COLO668 (cell line): Measurements from ENCODE around the gene ZNF318.

Experiments
- DNase-seq: peaks from one replicate; lab custom pipeline; 2025; ENCODE audit not compliant: unreplicated experiment; lab: John Stamatoyannopoulos, UW

The ZNF318 gene

DNA sequence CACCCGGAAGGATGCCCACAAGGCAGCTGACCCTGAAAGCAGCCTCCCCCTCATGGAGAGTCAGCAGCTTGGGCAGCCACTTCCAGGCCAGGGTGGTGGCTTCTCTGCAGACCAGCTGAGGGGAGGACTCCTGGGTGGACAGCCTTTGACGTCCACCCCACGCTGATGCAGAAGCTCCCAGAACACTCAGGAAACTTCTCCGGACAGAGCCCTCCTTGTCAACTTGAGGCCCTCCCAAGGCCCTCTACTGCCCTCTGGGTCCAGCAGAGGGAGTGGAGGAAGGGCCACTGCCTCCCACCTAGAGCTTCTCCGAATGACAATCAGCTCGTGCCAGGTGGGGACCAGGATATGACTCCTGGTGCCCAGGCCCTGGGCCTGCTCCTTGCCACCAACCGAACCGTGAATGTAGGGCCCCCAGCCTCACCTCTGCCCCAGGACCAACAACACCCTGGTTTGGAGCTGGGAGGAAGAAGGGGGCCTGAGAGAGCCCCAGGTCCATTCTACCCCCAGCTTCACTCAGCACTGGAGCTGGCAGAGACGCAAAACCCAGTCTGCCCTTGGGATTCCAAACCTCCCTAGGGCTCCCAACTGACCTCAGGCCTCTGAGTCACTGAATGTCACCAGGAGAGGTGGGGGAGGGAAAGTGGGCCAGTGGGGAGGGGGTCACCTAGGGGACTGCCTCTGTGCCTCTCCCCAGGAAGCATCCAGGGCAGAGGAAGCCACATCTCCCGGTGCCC lies 82.3 kb downstream of the ZNF318 start:
- no peak for DNase-seq

DNA sequence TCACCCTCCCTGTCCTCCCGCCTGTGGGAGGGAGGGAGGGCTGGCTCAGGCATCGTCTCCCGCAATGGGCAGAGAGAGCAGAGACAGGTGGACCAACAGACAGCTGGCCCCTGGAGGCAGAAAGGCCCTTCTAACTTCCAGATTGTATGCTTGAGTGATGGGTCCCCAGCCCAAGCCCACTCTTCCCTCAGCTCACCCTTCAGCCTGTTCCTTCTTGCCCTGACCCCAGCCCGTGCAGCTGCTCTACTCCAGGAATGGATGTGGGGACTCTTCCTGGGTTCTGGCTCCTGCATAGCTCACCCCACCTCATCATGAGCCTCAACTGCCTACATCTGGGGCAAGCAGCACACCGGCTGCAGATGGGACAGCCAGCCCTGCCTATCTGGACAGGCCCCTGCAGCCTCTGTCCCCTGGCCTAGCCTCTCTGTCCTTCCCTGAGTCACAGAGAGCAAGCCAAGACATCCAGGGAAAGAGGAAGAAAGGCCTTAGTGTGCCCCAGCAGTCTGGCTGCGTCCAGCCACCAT lies 82.9 kb downstream of the ZNF318 start:
- no peak for DNase-seq
